NCI-H1436 (cell line): ENCODE results near the gene CDH16.

Experiments
- DNase-seq: peaks from one replicate; lab custom pipeline; 2025; lab: John Stamatoyannopoulos, UW

The CDH16 gene

GRCh38 chr16:66927918-66928649 lies 9.4 kb upstream of the CDH16 start:
- DNase-seq: no peak

GRCh38 chr16:66926961-66927436 lies 8.3 kb upstream of the CDH16 start:
- DNase-seq: no peak

GRCh38 chr16:66926171-66926947 lies 7.7 kb upstream of the CDH16 start:
- no peak for DNase-seq

GRCh38 chr16:66925322-66925840 lies 6.7 kb upstream of the CDH16 start, which contains the start of gene RRAD:
RRAD (minus strand) TSS chr16:66925535; CDS start chr16:66925179, 356 bp downstream.
- DNase-seq: no peak

- no peak for DNase-seq
Observed at GRCh38 chr16:66924527-66925321, 6.0 kb upstream of the CDH16 start.

GRCh38 chr16:66923866-66924265 lies 5.2 kb upstream of the CDH16 start:
- no peak for DNase-seq

GRCh38 chr16:66923247-66923731 lies 4.6 kb upstream of the CDH16 start:
- DNase-seq: peak; percentile 60

- DNase-seq: no peak
Observed at GRCh38 chr16:66921729-66922450, 3.2 kb upstream of the CDH16 start.

GRCh38 chr16:66920924-66921680 lies 2.4 kb upstream of the CDH16 start:
- DNase-seq: no peak

- DNase-seq: no peak
Observed at GRCh38 chr16:66920299-66920590, 1.6 kb upstream of the CDH16 start.

- no peak for DNase-seq
Observed at GRCh38 chr16:66919569-66920298, 1.0 kb upstream of the CDH16 start.

- DNase-seq: no peak
Observed at GRCh38 chr16:66918355-66918754, 330 bp downstream of the CDH16 start.

- no peak for DNase-seq
Observed at GRCh38 chr16:66917741-66918140, 944 bp downstream of the CDH16 start.

- DNase-seq: no peak
Observed at GRCh38 chr16:66916518-66916917, 2.2 kb downstream of the CDH16 start.

GRCh38 chr16:66915041-66915440 lies 3.6 kb downstream of the CDH16 start:
- no peak for DNase-seq

- DNase-seq: no peak
Observed at GRCh38 chr16:66914541-66914940, 4.1 kb downstream of the CDH16 start.

- no peak for DNase-seq
Observed at GRCh38 chr16:66913711-66914110, 5.0 kb downstream of the CDH16 start.

- DNase-seq: no peak
Observed at GRCh38 chr16:66913081-66913480, 5.6 kb downstream of the CDH16 start.

- DNase-seq: no peak
Observed at GRCh38 chr16:66911801-66912200, 6.9 kb downstream of the CDH16 start.

- no peak for DNase-seq
Observed at GRCh38 chr16:66911112-66911511, 7.6 kb downstream of the CDH16 start.
